H54 (cell line): ENCODE results near the gene ARID1B.
A peak's percentile ranks its signal among the peaks of the same experiment; 100 is the strongest.

ENCODE experiments used
- DNase-seq: peaks from one replicate; pipeline ENCODE4 v3.0.0; 2011; ENCODE audit warnings: low spot score, mixed read lengths; ENCODE audit not compliant: insufficient read length
- FAIRE-seq: peaks from 3 replicates; lab custom pipeline; 2011; peaks lifted over from hg19 to GRCh38; lab: Jason Lieb, UNC
- POLR2A ChIP-seq: IDR thresholded peaks from 2 replicates; pipeline ENCODE4 v1.6.1; 2011; ENCODE audit warnings: low read depth, mild to moderate bottlenecking, low read length

Gene ARID1B

GRCh38 chr6:157017861-157018260 lies 240.7 kb downstream of the ARID1B start:
- FAIRE-seq (no peak), DNase-seq (no peak)
- no peak for TF ChIP-seq POLR2A

GRCh38 chr6:157019115-157019641 lies 242.0 kb downstream of the ARID1B start:
- no peak for TF ChIP-seq POLR2A
- no peak for FAIRE-seq
- DNase-seq, result no peak

- no peak for TF ChIP-seq POLR2A
- FAIRE-seq, result no peak
- DNase-seq, result no peak
Observed at GRCh38 chr6:157019733-157020132, 242.6 kb downstream of the ARID1B start.

DNA sequence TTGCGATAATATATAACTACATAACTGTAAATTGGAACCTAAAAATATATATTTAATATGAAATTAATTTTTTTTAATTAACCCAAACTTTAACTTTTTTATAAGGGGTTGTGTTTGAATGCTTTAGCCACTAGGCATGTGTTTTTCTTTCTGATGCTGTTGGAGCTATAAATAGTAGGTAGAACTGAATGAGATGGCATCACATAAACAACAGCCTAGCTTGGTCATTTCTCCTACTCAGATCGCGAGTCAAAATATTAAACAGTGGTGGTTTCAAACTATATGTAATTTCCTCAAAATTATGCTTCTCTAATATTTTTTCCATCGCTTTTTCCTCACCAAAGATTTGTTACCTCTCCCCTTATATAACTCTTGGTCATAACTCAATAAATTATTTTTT lies 243.2 kb downstream of the ARID1B start:
- DNase-seq (no peak), FAIRE-seq (no peak)
- TF ChIP-seq POLR2A, result no peak

GRCh38 chr6:157020881-157021343 lies 243.7 kb downstream of the ARID1B start:
- TF ChIP-seq POLR2A, result no peak
- DNase-seq, result peak; percentile 23
- FAIRE-seq, result no peak

GRCh38 chr6:157021344-157021992 lies 244.3 kb downstream of the ARID1B start:
- DNase-seq, result peak; percentile 42
- FAIRE-seq, result no peak

DNA sequence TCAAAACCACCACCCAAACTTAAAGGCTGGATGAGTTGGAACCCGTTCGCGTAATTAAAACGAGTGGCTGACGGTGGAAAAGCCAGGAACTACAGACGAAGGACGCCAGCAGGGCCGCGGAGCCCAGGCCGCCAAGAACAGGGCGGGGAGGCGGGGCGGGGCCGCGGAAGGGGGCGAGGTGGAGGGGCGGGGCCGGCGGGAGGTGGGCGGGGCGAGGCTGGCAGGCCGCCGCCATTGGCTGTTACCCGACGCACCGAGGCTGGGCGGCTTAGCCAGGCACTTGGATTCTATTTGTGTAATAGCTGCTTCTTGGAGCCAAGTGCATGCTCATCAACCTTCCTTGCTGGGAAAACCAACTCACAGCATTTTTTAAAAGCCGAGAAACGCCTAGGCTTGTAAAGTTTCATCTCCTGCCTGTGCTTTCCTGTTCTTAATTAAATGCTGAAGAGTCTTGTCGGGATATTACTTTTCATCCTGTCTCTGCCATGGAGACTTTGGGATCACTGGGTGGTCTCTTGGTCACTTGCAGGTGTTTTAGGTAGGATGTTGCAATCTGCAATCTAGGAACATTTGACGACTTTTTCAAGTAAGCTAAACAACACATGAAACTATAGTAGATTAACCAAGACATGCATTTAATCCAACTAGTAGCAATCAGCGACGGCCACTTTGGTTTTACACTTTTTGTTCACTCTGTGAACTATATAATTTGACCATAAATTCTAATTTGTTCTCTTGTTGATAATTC lies 245.0 kb downstream of the ARID1B start:
- peak; percentile 48 for FAIRE-seq
- DNase-seq, result peak; percentile 63
- peak; percentile 39; the same call in 1 of the 2 replicates for TF ChIP-seq POLR2A

More at GRCh38 chr6:157021344-157021992, 244.3 kb downstream of the ARID1B start:
- peak; percentile 90 for TF ChIP-seq POLR2A

GRCh38 chr6:157023958-157024357 lies 246.8 kb downstream of the ARID1B start:
- FAIRE-seq (no peak), DNase-seq (no peak)
- no peak for TF ChIP-seq POLR2A

- TF ChIP-seq POLR2A, result no peak
- DNase-seq, result no peak
- no peak for FAIRE-seq
Observed at GRCh38 chr6:157024745-157025144, 247.6 kb downstream of the ARID1B start.

- FAIRE-seq (no peak), DNase-seq (no peak)
- no peak for TF ChIP-seq POLR2A
Observed at GRCh38 chr6:157025437-157025836, 248.3 kb downstream of the ARID1B start.

DNA sequence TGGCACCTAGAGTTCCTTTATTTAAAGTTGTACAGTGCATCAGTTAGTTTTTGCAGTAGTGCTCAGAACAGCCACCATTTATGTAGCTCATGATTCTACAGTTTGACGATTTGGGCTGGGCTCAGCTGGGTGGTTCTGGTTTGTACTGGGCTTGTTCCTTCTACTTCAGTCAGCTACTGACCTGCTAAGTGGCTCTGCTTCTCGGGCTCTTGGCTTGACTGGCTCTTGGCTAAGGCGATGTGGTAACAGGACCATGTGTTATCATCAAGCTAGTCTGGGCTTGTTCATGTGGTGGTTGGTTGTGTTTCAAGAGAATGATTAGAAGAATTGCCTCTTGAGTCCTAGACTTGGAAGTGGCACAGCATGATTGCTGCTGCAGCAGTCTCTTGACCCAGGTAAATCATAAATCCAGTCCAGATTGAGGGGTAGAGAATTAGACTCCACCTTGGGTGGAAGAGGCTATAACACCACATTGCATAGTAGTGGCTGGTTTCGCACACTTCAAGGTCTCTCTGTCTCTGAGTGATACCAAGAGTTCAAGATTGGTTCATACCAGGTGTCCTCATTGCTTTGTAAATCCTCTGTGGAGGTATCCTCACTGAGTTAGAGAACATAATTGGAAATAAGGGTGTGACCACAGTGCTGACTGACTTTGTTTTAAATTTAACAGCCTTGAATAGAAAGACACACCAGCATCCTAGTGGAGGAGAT lies 253.0 kb downstream of the ARID1B start:
- no peak for DNase-seq
- no peak for TF ChIP-seq POLR2A
- no peak for FAIRE-seq

GRCh38 chr6:157030755-157031154 lies 253.6 kb downstream of the ARID1B start:
- no peak for TF ChIP-seq POLR2A
- FAIRE-seq, result no peak

DNA sequence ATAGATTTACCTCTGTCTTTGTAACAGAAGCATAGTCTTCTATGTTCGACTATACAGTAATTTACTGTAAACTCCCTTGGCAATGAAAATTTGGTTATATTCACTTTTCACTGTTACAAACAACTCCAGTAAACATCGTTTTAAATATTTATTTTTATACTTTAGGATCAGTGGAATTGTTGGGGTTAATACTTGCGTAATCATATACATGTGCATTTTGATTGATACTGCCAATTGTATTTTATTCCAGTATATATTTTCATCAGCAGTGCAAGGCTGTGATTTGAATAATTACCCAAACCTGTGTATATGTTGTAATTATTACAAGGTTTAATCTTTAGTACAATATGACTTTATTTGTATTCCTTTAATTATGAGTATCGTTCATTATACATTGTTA lies 255.7 kb downstream of the ARID1B start:
- FAIRE-seq, result no peak

More at GRCh38 chr6:157030755-157031154, 253.6 kb downstream of the ARID1B start:
- no peak for DNase-seq

More for the DNA sequence above, 255.7 kb downstream of the ARID1B start:
- DNase-seq, result no peak
- no peak for TF ChIP-seq POLR2A
